A204.1 (cell line): ENCODE results near the gene GATM.
"Not testable (repeated sequence)": the region's sequence is repeated elsewhere in the genome, so short reads cannot be mapped to it uniquely, and the experiment has no call there.

Source experiments
- FAIRE-seq: peaks from 2 replicates; lab custom pipeline; 2012; peaks lifted over from hg19 to GRCh38; lab: Jason Lieb, UNC

GATM gene

GRCh38 chr15:45387380-45388007 is 9.2 kb upstream of the GATM start:
- no peak for FAIRE-seq

GRCh38 chr15:45386974-45387373 is 8.6 kb upstream of the GATM start:
- no peak for FAIRE-seq

- no peak for FAIRE-seq
These were observed 8.1 kb upstream of the GATM start for GRCh38 chr15:45386420-45386819.

- no peak for FAIRE-seq
These were observed 7.2 kb upstream of the GATM start for GRCh38 chr15:45385590-45385989.

- FAIRE-seq = no peak
These were observed 6.4 kb upstream of the GATM start for GRCh38 chr15:45384700-45385099.

GRCh38 chr15:45378913-45379262 is 544 bp upstream of the GATM start:
- no peak for FAIRE-seq

GRCh38 chr15:45377609-45378148 is 665 bp downstream of the GATM start:
- FAIRE-seq = no peak

- no peak for FAIRE-seq
These were observed 1.3 kb downstream of the GATM start for GRCh38 chr15:45376967-45377608.

GRCh38 chr15:45376300-45376928 is 1.9 kb downstream of the GATM start:
- FAIRE-seq = no peak

GRCh38 chr15:45375836-45376235 is 2.5 kb downstream of the GATM start:
- FAIRE-seq = no peak

GRCh38 chr15:45373976-45374375 is 4.4 kb downstream of the GATM start:
- no peak for FAIRE-seq

GRCh38 chr15:45372041-45372995 is 6.0 kb downstream of the GATM start:
- no peak for FAIRE-seq

GRCh38 chr15:45371546-45371945 is 6.8 kb downstream of the GATM start:
- FAIRE-seq = no peak

GRCh38 chr15:45370042-45370441 is 8.3 kb downstream of the GATM start:
- FAIRE-seq = not testable (repeated sequence)

GRCh38 chr15:45367222-45367621 is 11.1 kb downstream of the GATM start:
- FAIRE-seq = not testable (repeated sequence)

- FAIRE-seq = no peak
These were observed 14.1 kb downstream of the GATM start for GRCh38 chr15:45364271-45364670.

GRCh38 chr15:45363801-45364200 is 14.5 kb downstream of the GATM start:
- FAIRE-seq = no peak

- no peak for FAIRE-seq
These were observed 15.0 kb downstream of the GATM start for GRCh38 chr15:45363334-45363733.

- FAIRE-seq = no peak
These were observed 15.9 kb downstream of the GATM start for GRCh38 chr15:45362419-45362818.

GRCh38 chr15:45361878-45362277 is 16.5 kb downstream of the GATM start:
- FAIRE-seq = no peak

GRCh38 chr15:45355860-45356259 is 22.5 kb downstream of the GATM start:
- FAIRE-seq = no peak

- FAIRE-seq = no peak
These were observed 23.6 kb downstream of the GATM start for GRCh38 chr15:45354711-45355110.
